ENCODE measurements around the gene CCDC85B. TPM values are rescaled to one million over a fixed set of nuclear protein-coding genes. Genes with fewer than 3 reads are reported as not detected.

The CCDC85B gene
- total RNA-seq = 80.3 and 108 TPM in 2 replicates

DNA sequence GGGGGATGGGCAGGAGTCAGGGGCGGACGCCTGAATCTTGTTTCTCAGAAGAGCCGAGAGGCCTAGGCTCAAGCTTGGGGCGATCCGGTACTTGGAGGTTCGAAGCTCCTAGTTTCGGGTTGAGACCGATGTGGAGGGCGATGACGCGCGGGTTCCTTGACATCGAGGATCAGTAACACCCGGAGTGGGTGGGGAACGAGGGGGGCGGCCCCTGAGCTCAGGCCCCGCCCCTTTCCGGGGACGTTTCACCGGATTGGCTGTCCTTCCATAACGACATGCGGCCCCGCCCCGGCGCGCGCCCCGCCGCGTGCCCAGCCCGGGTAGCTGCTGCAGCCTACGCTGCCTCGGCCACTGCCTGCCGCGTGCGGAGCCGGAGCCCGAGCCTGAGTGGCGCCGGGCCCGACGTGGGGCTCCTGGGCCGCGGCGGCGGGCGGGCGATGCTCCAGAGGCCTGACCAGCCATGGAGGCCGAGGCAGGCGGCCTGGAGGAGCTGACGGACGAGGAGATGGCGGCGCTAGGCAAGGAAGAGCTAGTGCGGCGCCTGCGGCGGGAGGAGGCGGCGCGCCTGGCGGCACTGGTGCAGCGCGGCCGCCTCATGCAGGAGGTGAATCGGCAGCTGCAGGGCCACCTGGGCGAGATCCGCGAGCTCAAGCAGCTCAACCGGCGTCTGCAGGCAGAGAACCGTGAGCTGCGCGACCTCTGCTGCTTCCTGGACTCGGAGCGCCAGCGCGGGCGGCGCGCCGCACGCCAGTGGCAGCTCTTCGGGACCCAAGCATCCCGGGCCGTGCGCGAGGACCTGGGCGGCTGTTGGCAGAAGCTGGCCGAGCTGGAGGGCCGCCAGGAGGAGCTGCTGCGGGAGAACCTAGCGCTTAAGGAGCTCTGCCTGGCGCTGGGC, at the start of gene CCDC85B:
Gene CCDC85B, plus strand, starts transcription at position 350 of the 895 bp plus-strand sequence. Its CDS starts 111 bp downstream, at position 461.

DNA sequence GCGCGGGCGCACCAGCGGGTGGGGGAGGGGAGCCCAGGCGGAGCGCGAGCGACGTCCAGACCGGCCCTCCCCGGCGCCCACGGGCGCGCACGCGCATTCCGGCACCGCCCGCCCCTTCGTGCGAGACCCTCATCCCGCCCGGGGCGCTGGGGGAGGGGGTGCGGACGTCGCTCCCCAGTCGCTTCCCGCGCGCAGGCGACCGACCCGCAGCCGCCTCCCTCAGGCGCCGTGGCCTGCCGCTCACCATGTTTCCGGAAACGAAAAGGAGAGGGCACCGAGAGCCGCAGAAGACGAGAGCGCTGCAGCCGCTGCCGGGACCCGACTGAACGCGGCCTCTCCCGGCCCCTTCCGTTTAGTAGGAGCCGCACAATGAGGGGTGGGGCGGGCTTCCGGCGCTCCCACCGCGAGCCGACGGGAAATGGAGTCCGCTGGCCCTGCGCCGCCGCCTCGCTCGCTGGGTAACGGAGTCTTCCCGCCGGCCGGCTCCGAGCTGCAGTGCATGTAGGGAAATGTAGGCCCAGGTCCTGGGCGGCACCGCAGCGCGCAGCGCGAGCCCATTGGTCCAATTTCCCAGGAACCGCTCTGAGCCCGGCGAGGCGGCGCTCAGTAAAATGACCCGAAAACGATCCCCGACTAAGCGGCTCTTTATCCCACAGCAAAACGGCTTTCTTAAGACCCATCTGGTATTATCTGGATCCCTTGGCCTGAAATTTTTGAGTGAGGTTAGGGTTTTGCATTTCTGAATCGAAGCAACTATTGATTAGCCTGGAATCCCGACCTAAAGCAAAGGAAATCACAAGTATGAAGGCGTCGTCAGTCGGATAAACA, 32.4 kb upstream of the CCDC85B start, which contains the start of gene CFL1:
Gene CFL1, minus strand, starts transcription at position 328 of the 828 bp plus-strand sequence. Its CDS starts 81 bp downstream, at position 247.

DNA sequence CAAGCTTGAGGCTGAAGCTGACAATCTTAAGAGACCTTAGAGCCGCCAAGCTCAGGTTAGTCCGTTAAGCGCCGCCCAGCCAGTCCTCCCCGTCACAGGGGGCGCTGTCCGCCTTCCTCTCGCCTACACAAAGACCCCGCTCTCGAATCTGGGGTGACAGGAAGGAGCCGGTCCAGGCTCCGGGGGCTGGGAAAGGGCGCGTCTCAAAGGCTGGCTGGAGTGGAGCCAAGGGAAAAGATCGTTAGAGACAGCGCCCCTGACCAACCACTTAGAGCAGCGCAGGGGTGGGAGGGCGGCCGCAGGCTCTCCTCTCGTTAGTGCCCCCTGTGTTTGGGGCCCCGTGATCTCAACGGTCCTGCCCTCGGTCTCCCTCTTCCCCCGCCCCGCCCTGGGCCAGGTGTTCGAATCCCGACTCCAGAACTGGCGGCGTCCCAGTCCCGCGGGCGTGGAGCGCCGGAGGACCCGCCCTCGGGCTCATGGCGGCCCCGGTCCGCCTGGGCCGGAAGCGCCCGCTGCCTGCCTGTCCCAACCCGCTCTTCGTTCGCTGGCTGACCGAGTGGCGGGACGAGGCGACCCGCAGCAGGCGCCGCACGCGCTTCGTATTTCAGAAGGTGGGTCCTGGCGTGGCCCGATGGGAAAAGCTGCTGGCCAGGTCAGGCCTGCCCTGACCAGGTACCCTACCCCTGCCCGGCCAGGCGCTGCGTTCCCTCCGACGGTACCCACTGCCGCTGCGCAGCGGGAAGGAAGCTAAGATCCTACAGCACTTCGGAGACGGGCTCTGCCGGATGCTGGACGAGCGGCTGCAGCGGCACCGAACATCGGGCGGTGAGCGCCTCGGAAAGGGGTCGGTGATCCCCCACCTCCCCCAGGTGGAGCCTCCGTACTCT, 30.0 kb upstream of the CCDC85B start, which contains the start of gene MUS81:
Gene MUS81, plus strand, starts transcription at position 156 of the 887 bp plus-strand sequence. Its CDS starts 321 bp downstream, at position 477.

DNA sequence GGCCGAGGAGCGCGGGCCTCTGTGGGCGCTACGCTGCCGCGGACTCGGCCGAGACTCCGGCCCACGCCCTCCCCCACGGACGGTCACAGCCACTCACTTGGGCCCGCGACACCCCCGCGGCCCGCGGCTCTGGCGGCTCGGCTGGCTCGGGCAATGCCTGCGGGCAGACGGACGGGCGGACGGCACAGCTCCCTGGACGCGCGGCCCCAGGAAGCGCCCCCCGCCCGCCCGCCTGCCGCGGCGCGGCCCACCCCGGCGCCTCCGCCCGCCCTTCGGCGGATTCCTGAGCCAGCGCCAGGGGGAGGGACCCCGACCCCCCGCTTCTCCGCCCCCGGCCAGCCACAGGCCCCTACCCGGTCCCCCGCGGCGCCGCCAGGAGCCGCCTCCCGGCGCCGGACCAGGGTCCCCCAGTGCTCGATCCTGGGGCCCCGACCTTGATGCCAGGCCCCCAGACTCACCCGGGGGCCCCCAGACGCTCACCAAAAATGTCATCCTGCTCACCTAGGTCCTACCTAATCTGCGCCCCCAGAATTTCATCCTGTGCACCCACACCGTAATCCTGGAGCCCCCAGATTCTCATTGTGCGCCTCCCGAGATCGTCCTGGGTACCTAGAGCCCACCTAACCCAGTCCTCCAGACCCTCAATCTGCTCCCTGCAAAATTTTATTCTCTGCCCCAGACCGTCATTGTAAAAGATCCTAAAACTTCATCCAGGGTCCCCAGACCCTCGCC, 17.7 kb upstream of the CCDC85B start, which contains the start of gene EFEMP2:
Gene EFEMP2, minus strand, starts transcription at position 215 of the 732 bp plus-strand sequence. CDS start 446 bp downstream, outside the sequence.

DNA sequence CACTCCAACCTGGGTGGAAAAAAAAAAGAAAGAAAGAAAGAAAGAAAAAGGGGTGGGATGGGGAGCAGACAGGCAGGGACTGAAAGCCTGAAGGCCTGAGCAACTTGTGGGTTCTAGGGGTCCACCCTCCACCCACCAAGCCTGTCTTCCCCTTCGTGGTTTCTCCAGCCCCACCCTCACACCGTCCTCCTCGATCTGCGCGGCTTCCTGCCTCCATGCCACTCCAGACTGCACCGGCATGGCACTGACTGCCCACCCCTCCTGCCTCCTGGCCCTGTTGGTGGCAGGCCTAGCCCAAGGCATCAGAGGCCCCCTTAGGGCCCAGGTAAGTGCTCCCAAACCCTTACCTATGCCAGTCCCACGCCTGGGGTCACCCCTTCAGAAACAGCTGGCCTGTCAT, 10.9 kb upstream of the CCDC85B start, which contains the start of gene CTSW:
Gene CTSW, plus strand, starts transcription at position 221 of the 400 bp plus-strand sequence. Its CDS starts 18 bp downstream, at position 239.

DNA sequence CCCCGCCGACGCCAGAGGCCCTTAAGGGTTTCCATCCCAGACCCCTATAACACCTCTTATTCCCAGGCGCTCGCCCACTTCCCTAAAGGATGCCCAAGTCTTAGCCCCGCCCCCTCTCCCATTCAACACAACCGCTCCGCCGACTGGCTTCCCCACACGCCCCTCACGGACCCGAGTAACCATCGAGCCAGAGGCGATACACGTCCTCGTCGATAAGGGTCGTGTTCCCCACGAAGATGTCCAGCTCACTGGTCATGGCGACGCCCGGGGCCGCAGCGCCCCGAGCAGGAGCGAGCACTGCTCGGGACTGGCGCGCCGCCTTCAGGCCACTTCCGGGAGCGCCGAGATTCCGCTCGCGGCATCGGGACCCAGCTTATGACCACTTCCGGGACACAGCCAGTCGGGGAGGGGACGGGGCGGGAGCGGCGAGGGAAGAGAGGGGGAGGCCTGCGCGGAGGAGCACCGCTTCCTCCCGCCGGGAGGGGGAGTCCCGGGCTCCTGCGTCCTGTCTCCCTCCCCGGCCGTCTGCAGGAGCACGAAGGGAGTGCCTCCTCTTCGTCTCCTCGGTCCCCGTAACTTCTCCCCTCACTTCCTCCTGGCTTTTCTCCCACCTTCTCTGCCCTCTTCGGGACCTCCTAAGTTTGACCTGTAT, 2.2 kb upstream of the CCDC85B start, which contains the start of gene FIBP:
Gene FIBP, minus strand, starts transcription at position 309 of the 652 bp plus-strand sequence. Its CDS starts 53 bp downstream, at position 256.

DNA sequence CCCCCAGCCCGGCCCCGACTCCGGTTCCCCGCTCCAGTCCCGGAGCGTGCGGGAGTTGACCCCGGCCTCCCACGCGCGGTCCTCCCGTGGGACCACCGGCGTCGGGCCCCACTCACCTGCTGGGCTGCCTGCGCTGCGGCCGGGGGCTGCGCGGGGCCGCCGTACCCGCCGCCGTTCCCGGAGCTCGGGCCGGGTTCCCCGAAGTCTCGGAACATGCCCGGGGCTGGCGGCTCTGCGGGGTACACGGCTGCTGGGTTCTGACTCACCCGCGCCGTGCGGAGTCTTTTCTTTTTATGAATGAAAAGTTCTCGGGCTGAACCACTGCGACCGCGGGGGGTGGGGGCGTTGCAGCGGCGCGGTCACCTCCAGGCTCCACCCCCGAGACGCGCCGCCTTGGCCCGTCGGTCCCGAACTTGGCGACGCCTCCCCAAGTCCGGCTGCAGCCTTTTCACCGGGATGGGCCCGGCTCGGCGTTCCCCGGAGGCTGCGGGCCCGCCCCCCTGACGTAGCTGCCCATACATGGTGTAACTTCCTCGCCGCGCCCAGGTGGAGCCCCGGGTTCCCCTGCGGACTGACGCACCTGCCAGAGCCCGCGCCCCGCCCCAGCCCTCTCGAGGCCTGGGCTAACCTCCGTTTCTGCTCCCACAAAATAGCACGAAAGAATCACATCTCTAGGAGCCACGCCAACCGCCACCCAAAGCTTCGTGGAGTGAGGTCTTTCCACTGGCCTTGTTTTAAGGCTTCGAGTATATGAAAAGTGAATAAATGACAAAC, 9.8 kb downstream of the CCDC85B start, which contains the start of gene FOSL1:
Gene FOSL1, minus strand, starts transcription at position 264 of the 774 bp plus-strand sequence. Its CDS starts 49 bp downstream, at position 215.

DNA sequence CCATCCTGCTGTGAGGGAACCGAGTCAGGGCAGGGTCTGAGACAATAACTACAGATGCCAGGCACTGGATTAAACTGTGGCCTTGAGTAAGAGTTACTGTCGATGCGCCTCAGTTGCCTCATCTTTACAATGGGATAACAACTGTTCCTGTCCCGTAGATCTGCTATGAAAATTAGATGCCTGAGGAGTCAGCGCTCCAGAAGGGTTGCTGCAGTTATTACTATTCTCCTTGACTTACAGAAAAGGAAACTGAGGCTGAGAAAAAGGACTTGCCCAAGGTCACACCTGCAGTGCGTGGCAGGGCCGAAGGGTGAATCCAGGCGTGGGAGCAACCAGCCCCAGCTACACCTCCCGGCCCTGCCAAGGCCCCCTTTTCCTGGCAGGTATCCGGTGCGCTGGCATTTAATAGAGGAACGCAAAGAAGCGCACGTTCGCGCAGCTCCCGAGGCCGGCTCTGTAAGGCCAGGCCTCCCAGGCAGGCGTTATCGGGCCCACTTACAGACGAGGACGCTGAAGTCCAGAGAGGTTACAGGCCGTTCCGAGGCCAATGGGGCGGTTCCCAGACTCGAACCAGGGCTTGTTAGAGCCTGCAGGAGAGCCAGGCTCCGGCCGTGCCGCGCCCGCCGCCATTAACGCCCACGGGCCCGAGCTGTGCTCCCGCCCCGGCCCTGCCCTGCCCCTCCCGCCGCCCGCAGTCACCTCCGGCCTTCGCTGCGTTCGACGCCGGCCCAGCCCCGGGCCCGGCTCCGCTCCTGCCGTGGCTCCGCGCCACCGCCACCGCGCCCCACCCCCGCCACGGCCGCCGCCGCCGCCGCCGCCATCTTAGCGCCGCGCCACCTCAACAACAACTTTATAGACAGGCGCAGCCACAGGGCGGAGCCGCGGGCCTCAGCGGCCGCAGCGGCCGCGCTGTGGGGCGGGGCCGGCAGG, 28.0 kb downstream of the CCDC85B start, which contains the start of gene C11orf68:
Gene C11orf68, minus strand, starts transcription at position 852 of the 930 bp plus-strand sequence. Its CDS starts 31 bp downstream, at position 821.

DNA sequence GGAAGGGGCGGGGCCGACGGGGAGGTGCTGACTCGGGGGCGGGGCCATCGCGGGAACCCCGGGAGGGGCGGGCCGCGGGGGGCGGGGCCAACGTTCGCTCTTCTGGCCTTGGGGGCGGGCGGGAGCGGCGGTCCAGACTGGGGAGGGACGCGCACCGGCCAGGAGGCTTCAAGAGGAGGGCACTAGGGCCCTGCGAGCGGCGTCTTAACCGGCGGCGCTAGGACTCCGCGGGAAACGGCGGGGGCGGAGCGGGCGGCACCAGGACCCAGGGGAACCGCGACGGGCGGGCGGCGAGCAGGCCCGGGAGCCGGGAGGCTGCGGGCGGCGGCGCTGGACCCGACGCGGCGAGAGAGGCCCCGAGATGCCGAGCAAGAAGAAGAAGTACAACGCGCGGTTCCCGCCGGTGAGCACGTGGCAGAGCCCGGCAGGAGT, 28.7 kb downstream of the CCDC85B start, which contains the start of gene DRAP1:
Gene DRAP1, plus strand, starts transcription at position 286 of the 432 bp plus-strand sequence. Its CDS starts 76 bp downstream, at position 362.

Other genes with a start within 250 kb of the CCDC85B start
- 12.7 and 22.6 TPM in 2 replicates for gene RELA, start 227.8 kb upstream of the CCDC85B start, total RNA-seq
- gene KAT5, start 178.4 kb upstream of the CCDC85B start, total RNA-seq = 33.5 and 36.6 TPM in 2 replicates
- 33.0 and 59.0 TPM in 2 replicates for gene RNASEH2C, start 169.9 kb upstream of the CCDC85B start, total RNA-seq
- 7.7 and 8.5 TPM in 2 replicates for gene AP5B1, start 109.7 kb upstream of the CCDC85B start, total RNA-seq
- gene OVOL1, start 103.6 kb upstream of the CCDC85B start, total RNA-seq = under 0.01 TPM in 1 of 2 replicates, not detected in the other
- 0.38 and 2.5 TPM in 2 replicates for gene SNX32, start 56.7 kb upstream of the CCDC85B start, total RNA-seq
- gene CFL1, start 32.5 kb upstream of the CCDC85B start, total RNA-seq = 677 and 1,304 TPM in 2 replicates
- gene MUS81, start 30.2 kb upstream of the CCDC85B start, total RNA-seq = 45.4 and 48.7 TPM in 2 replicates
- 44.9 and 71.0 TPM in 2 replicates for gene EFEMP2, start 17.9 kb upstream of the CCDC85B start, total RNA-seq
- not detected in 2 replicates for gene CTSW, start 10.8 kb upstream of the CCDC85B start, total RNA-seq
- 128 and 212 TPM in 2 replicates for gene FIBP, start 2.2 kb upstream of the CCDC85B start, total RNA-seq
- 17.5 and 28.6 TPM in 2 replicates for gene FOSL1, start 9.7 kb downstream of the CCDC85B start, total RNA-seq
- gene C11orf68, start 28.4 kb downstream of the CCDC85B start, total RNA-seq = 17.1 and 21.1 TPM in 2 replicates
- gene DRAP1, start 28.8 kb downstream of the CCDC85B start, total RNA-seq = 130 and 436 TPM in 2 replicates
- not detected in 2 replicates for gene TSGA10IP, start 54.8 kb downstream of the CCDC85B start, total RNA-seq
- gene SART1, start 71.1 kb downstream of the CCDC85B start, total RNA-seq = 28.5 and 63.6 TPM in 2 replicates
- 26.8 and 40.8 TPM in 2 replicates for gene EIF1AD, start 111.5 kb downstream of the CCDC85B start, total RNA-seq
- 10.7 and 54.1 TPM in 2 replicates for gene BANF1, start 111.8 kb downstream of the CCDC85B start, total RNA-seq
- 0.38 and 0.56 TPM in 2 replicates for gene CST6, start 121.3 kb downstream of the CCDC85B start, total RNA-seq
- under 0.01 and 0.19 TPM in 2 replicates for gene CATSPER1, start 135.8 kb downstream of the CCDC85B start, total RNA-seq
- not detected in 2 replicates for gene GAL3ST3, start 158.5 kb downstream of the CCDC85B start, total RNA-seq
- 141 and 205 TPM in 2 replicates for gene SF3B2, start 161.7 kb downstream of the CCDC85B start, total RNA-seq
- gene PACS1, start 179.6 kb downstream of the CCDC85B start, total RNA-seq = 21.1 and 33.0 TPM in 2 replicates